NCI-H187 (cell line): ENCODE results near the gene CCT2.

Experiments
- DNase-seq, 2 experiments: peaks; one replicate each; lab custom pipeline; 2025; lab: John Stamatoyannopoulos, UW

Gene CCT2

DNA sequence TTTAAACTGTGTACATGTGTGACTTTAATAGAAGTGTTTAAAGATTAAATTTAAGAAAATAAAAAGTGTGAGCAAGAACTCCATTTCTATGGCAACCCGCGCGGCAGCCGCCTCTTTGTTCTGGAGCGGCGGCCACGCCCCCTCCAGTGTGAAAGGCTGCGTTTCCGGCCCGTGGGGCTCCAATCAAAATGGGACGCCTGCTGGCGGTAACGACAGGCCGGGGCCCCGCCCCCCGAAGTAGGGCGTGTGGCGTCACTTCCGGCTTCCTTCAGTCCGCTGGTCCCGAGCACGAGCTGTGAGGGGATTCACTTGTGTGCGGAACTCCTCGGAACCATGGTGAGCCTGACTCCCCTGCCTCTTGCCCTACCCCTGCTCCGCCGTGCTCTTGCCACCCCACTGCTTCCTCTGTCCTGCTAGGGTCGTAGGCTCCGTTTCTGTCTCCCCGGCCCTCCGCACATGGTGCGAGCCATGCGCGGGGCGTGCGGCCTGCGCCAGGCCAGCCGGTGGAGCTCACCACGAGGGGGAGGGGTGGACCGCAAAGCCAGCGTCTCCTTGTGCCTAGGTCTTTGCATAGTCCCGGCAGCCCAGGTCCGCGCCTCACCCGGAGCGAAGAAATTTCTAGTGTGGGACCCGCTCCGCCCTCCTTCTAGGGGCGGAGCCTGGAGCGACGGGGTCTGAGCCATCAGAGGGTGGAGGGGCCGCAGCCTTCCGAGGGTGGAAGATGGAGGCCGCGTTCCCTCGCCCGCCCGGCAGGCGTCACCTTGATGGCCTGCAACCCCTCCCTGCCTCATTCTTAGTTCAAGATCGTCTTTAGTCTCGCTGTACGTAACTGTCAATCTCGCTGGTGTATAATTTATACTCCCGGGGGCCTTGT is at the start of gene CCT2:
CCT2 (plus strand) TSS at position 271 of the 874 bp plus-strand sequence; CDS start at position 334, 63 bp downstream.
- peak; percentile 92 to 97 for DNase-seq

DNA sequence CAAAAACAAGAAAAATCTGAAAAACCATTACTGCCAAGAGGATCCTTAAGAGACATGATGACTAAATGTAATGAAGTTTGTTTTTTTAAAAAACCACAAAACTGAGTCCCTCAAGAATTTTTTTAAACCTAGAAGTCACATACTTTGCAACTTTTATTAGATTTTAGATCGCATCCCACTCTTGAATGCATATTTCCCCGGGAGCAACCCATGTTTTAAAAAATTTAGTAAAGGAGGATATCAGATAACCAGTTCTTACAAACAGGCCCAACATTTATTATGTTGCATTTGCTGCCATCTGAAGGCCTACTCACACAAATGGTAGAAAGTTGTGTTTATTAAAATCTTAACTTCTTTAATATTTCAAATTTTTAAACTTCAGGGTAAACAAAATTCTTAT is 44.3 kb upstream of the CCT2 start:
- DNase-seq: no peak

DNA sequence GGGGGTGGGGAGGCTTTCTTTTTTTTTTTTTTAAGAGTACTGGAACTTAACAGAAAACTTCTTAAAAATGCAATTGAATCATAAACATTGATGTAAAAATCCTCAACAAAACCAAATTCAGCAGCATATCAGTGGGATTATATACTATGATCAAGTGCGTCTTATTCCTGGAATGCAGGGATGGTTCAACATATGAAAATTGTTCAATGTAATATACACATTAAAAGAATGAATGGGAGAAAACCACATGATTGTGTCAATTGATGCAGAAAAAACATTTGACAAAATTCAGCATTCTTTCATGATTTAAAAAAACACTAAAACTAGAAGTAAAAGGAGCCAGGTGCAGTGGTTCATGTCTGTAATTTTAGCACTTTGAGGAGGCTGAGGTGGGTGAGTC is 41.2 kb upstream of the CCT2 start:
- no peak for DNase-seq

DNA sequence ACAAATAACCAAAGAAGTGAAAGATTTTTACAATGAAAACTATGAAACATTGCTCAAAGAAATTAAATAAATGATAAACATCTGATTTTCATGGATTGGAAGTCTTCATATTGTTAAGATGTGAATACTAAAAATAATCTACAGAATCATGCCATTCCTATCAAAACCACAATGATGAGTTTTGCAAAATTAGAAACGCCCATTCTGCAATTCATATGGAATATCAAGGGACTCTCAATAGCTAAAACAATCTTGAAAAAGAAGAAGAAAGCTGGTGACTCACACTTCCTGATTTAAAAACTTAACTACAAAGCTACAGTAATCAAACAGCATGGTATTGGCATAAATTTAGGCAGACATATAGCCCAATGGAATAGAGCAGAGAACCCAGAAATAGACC is 40.2 kb upstream of the CCT2 start:
- no peak for DNase-seq

DNA sequence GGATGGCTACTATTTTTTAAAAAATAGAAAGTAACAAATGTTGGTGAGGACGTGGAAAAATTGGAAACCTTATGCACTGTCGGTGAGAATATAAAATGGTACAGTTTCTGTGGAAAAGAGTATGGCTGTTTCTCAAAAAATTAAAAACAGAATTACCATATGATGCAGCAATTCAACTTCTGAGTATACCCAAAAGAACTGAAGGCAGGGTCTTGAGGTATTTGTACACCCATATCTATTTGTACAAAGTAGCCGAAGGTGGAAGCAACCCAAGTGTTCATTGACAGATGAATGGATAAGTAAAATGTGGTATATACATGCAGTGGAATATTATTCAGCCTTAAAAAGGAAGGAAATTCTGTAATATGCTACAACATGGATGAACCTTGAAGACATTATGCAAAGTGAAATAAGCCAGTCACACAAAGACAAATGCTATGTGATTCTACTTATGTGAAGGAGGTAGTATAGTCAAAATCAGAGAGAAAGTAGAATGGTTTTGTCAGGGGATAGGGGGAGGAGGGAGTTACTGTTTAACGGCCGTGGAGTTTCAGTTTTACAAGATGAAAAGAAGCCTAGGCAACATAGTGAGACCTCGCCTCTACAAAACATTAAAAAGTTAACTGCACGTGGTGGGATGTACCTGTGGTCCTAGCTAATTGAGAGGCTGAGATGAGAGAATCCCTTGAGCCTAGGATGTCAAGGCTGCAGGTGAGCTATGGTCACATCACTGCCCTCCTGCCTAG is 38.4 kb upstream of the CCT2 start:
- DNase-seq: no peak

DNA sequence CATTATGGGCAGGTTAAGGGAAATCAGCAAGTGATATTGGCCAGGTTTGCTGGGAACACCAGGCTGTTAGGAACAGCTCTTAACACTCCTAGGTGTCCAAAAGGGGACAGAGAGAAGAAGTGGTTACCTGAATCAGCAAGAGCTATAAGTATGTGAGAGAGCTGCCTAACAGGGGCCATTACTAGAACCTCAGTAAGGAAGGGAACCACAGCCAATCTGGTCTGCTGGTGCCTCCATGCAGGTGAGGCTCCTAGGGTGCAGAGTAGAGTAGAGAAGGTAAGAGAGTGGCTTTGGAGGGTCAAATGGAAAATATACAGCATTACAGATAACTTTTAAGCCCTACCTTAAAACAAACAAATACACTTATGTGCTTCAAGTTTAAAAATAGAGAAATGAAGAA is 36.6 kb upstream of the CCT2 start:
- no peak for DNase-seq

DNA sequence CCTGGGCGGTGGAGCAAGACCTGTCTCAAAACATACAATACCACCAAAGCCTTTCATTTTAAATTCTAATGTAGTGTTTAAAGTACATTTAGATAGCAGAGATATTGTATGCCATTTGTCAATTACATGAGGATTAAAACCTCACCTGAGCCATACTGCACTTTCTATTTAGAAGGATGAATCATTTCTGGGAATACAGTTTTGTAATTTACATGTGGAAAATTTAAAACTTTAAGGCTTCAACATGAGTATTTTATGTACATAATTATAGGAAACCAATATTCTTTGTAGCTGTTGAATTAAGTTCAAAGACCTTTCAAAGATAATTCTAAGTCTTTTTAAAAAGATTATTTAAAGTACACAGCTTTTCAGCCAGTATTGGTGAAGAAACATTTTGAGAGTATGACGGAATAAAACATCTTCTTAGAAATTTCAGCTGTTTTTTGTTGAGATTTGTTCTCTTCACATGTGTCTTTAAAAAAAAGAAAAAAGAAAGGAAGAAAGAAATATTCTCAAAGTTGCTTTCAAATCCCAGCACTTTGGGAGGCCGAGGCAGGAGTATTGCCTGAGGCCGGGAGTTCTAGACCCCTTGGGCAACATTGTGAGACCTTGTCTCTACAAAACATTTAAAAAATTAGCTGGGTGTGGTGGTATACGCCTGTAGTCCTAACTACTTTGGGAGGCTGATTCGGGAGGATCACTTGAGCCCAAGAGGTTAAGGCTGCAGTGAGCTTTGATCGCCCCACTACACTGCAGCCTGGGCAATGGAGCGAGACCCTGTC is 34.5 kb upstream of the CCT2 start:
- DNase-seq: no peak

DNA sequence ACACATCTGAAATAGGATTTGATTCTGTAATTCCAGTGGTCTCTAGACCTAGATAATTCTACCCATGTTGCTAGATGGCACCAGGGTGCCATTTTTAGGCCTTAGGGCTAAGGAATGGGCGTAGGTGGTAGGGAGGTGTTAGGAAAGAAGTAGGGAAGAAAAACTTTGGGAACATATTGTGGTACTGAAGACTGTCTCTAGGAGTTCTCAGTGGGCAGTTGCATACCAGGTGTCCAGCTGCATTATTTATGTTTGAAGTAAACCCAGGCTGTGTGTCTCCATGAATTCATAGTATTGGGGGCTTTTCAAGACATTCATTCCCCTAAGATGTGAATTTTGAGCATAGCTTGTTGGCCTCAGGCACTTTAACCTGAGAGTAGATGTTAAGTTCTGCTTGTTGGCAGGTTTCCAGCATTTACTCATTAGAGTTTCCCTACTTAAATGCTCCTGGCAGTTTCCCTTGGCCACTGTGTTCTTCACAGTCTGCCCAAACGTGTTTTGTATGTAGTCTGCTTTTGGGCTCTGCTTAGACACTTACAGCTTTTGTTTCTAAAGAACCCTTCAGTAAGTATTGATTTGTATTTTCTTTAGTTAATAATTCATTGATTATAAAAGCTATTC is 31.5 kb upstream of the CCT2 start:
- peak in 1 of 2 experiments; percentile 11 for DNase-seq

DNA sequence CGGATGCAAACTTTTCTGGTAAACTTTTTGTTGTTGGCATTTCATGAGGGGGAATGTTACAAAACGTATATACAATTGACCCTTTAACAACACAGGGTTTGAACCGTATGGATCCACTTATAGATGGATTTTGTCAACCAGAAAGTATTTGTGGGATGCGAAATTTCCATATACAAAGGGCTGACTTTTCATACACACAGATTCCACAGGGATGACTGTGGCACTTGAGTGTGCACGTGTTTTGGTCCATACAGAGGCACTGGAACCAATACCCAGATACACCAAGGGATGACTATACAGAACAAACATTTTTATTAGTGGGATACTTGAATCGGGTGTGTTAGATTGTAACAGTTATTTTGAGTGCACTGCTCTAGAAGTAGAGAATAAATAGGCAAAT is 29.8 kb upstream of the CCT2 start:
- DNase-seq: no peak

DNA sequence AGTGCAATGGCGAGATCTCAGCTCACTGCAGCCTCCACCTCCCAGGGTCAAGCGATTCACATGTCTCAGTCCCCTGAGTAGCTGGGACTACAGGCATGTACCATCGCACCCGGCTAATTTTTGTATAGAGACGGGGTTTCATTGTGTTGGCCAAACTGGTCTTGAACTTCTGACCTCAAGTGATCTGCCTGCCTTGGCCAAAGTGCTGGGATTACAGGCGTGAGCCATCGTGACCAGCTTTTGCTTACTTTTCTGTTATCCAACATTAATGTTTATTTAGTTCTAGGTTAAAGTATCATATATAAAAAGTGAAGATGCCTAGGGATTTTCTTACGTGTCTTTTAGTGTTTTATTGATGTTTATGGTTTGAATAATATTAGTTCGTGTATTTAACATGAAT is 28.9 kb upstream of the CCT2 start:
- no peak for DNase-seq

DNA sequence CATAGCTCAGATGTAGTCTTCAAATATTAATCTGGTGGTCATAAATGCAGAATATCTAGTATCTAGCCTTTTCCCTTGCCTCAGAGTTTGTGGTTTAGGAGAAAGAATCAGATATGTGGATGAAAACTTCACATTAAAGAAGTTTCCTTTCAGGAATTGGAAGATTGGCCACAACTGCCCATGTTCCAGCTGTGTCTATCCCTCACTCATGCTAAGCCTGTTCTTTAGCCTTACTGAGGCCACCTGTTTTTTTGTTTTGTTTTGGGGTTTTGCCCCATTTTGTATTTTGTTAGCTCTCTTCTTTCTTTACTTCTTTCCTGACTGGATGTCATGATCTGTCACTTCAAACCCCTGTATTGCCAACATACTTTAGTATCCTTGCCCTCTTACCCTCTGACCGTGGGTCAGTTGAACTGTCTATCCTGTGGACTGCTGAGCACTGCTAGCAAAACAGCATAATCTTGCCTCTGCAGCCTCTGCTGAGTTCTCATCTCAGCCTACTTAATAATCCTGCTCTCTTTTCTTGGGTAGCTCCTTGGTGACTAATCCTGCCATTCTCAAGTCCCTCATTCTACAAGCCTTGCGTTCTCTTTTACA is 22.0 kb upstream of the CCT2 start:
- no peak for DNase-seq

DNA sequence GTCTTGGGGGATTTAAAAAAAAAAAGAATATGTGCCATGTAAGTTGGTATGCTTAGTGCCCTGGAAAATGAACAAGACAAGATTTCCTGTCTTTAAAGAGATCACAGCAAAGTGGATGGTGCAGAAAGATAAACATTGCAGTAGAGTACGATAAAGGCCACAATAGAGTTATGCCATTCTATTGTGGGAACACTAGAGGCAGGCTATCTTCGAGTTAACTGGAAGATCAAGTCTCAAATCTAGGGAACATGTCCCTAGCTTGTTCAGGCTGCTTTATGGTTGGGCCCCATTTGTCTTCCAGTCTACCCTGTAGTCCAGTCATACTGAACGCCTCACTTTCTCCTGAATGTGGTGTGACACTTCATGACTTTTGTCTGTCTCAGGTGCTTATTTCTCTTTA is 18.7 kb upstream of the CCT2 start:
- no peak for DNase-seq

DNA sequence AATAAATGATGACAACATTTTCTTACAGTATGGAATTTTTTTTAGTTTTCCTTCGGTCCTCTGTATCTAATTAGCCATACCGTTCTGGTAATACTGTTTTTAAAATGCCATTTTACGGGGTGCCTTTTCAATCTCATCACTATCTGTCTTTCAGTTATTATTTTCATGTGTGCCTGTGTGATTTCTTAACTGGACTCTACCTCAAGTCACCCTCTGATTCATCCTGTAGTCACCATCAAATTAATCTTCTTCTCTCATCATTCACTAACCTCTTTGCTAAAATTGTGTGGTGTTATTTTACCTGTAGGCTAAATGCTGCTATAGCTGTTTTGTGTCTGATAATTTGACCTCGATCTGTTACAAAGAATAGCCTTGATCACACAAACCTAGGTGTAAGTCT is 16.0 kb upstream of the CCT2 start:
- DNase-seq: no peak

DNA sequence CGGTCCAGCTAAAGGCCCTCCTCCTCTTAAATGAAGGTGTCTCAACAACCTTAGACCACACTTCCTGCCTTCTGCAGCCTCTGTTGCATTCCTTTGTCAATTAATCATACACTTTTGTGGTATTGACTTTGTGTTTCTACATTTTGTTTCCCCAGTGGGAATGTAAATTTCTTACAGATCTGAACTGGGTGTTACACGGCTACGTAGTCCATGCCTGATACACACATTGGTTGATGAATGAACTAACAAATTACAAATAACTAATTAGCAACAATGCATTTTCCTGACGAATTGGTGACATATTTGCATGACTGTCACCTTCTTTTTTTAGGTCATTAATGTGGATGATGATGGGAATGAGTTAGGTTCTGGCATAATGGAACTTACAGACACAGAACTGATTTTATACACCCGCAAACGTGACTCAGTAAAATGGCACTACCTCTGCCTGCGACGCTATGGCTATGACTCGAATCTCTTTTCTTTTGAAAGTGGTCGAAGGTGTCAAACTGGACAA is 15.2 kb upstream of the CCT2 start:
- no peak for DNase-seq

DNA sequence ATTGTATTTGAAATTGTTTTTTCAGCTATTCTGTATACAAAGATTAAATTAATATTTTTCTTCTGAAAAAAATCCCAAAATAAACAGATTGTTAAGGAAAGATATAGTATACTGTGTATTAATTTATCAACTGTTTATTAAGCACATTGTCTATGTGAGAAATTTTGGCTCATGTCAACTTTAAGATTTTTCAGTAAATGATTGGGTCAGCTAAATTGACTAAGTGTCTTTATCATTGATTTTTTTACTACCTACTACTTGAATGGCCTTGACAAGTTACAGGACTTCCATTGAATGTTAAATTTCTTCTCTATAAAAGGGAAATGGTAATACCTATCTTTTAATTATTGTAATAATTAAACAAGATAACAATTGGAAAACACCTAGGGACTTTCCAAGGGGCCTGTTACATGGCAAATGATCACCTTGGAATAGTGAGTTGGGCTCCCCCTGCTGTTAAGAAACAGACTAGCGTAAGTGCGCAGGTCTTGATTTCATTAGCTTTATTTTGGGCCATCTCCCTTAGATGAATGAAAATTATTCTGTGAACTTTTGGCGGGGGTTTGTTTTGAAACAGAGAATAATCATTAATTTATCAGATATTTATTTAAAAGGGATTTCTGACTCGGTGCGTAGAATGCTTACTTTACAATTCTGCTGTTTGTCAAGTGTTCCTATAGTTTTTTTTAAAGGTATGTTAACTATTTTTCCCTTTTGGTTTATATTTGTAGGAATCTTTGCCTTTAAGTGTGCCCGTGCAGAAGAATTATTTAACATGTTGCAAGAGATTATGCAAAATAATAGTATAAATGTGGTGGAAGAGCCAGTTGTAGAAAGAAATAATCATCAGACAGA is 14.5 kb upstream of the CCT2 start:
- DNase-seq: peak; percentile 4 to 63

DNA sequence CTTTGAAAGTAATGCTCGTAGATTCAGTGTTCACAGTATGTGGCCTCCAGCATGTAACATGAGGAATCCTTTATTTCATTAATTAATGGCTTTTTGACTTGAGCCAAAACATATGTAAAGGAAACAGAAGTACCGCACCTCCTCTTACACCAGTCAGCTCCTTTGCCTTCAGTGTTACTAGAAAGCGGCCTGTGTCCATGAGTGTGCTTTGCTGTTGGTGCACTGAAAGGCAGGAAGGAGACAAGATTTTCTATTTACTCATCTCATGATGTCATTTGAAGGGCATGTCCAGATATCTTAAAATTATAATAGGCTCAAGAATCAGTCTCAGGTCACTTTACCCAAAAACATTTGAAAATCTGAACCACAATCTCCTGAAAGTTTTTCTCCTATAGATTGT is 9.9 kb upstream of the CCT2 start:
- DNase-seq: no peak

DNA sequence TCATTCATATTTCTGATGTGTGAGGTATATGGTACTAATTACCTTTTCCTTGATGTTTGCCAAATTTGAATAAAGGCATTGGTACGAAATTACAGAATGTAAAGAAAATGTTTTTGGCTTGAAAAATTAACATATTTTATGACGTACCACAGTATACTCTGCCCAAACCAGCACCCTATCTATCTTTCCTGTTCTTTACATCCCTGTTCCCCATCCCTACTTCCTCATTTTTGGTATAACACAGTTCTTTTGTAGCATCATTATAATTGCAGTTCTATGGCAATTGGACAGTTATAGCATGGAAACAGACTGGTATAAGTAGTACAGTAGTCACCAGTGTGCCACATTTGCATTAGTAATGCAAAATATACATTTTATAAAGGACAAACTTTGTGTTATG is 7.0 kb upstream of the CCT2 start:
- DNase-seq: no peak

DNA sequence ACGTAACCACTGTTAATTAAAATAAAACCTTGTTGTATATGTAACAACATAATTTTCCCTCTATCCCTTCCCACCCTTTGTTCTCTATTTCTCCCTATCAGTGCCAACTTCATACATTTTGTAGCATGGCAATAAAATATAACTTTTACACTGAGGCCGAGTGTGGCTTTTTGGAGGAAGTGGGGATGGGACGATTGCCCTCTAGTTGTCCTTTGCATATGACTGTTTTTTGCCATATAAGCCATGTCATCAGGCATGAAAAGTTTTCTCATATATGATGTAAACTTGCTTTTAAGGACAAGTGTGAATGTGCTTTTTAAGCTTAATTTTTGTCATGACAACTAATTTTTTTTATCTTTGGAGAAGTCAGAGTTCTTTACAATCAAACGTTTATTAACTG is 6.2 kb upstream of the CCT2 start:
- DNase-seq: no peak

DNA sequence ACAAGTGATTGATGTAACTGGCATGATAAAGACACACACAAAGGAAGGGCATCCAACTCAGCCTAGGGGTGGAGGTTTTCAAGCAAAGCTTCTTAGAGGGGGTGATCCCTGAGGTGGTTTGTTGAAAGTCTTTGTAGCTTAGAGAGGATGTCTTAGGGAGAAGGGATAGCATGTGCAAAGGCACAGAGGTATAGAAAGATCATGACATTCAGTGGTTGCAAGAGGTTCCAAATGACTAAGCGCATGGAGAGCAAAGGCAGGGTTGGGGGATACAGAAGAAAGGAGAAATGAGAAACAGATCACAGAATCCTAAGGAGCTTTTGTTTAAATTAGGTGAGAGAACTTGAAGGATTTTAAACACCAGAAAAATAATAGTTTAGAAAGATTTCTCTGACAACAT is 5.2 kb upstream of the CCT2 start:
- DNase-seq: no peak

DNA sequence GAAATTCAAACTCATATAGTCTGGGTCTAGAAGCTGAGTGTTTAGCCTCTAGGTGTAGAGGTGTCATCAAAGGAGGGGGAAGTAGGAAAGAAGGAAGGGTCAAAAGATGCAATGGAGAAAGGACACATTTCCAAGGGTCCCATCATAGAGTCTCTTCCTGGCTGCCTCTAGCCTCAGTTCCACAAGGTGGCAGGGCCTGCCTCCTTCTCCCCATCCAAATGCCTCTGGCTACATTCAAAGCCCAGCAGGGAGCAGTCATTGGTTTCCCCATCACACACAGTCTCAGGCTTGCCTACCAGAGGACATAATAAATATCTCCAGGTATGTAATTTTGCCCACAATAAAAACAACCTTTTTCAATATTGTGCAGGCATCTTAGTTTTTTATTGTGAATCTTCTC is 2.1 kb upstream of the CCT2 start:
- DNase-seq: no peak

DNA sequence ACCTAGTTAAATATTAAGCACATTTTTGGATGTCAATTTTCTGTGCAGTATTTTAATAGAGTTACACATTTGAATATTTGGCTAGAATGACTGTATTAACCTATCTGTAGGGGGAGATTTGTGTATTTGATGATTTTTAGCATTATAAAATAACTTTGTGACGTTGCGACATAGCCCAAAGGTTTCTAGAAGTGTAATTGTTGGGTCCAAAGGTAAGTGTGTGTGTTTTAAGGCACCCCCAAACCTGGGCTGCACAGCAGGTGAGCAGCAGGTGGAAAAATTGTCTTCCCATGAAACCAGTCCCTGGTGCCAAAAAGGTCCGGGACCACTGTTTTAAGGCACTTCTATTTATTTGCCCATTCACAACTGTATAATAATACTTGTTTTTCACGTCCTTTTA is 3.3 kb downstream of the CCT2 start:
- DNase-seq: no peak
